Measurements from ENCODE around the gene ARHGAP24. TPM values are rescaled to one million over a fixed set of nuclear protein-coding genes. Genes with fewer than 3 reads are reported as not detected.

Gene ARHGAP24
- total RNA-seq, 3 donors from 2014 or later: 5.2 to 11.6 (median 6.7) TPM

- intact Hi-C loops (cut with DNase I, micrococcal nuclease): no loop called here
- ATAC-seq (no peak), DNase-seq (no peak)
- Histone ChIP-seq H3K9me3 (no peaks in the 10 kb centered on the region), H3K4me3 (no peak overlapping the region), H3K36me3 (ENCODE audit: low read depth) (no peaks in the 10 kb centered on the region), H3K4me1 (ENCODE audit: low read depth) (no peaks in the 10 kb centered on the region)
- TF ChIP-seq CTCF (IDR thresholded peaks at IDR 0.05): no peak
Observed at GRCh38 chr4:85741381-85741780, 266.4 kb downstream of the ARHGAP24 start.

- peak in 1 of 3 donors; percentile 29 for DNase-seq
- intact Hi-C loops (cut with DNase I, micrococcal nuclease): no loop called here
- no peak overlapping the region for H3K4me3 ChIP-seq
- no peak for TF ChIP-seq CTCF (IDR thresholded peaks at IDR 0.05)
- H3K9me3 ChIP-seq: no peaks in the 10 kb centered on the region
- no peaks in the 10 kb centered on the region for H3K36me3 ChIP-seq (ENCODE audit: low read depth)
- H3K4me1 ChIP-seq (ENCODE audit: low read depth): no peaks in the 10 kb centered on the region
- ATAC-seq: no peak
Observed at GRCh38 chr4:85741921-85742591, 267.1 kb downstream of the ARHGAP24 start.

GRCh38 chr4:85744950-85745349 lies 270.0 kb downstream of the ARHGAP24 start:
- Histone ChIP-seq H3K9me3 (no peaks in the 10 kb centered on the region), H3K36me3 (ENCODE audit: low read depth) (no peaks in the 10 kb centered on the region), H3K4me3 (no peak overlapping the region), H3K4me1 (ENCODE audit: low read depth) (no peaks in the 10 kb centered on the region)
- no peak for DNase-seq
- no peak for ATAC-seq
- intact Hi-C loops (cut with DNase I, micrococcal nuclease): loop anchor here in 1 of 2 donors (5.0 kb wide), 2 partner anchors 328 to 598 kb away; no protein-coding TSS in a partner anchor
- TF ChIP-seq CTCF (IDR thresholded peaks at IDR 0.05): no peak

GRCh38 chr4:85745939-85746338 lies 271.0 kb downstream of the ARHGAP24 start:
- peak; percentile 54 for ATAC-seq
- no peaks in the 10 kb centered on the region for H3K4me1 ChIP-seq (ENCODE audit: low read depth)
- H3K36me3 ChIP-seq (ENCODE audit: low read depth): no peaks in the 10 kb centered on the region
- no peak overlapping the region for H3K4me3 ChIP-seq
- TF ChIP-seq CTCF (IDR thresholded peaks at IDR 0.05): no peak
- DNase-seq: no peak
- intact Hi-C loops (cut with DNase I, micrococcal nuclease): loop anchor here in 1 of 2 donors (5.0 kb wide), 2 partner anchors 329 to 599 kb away; no protein-coding TSS in a partner anchor
- no peaks in the 10 kb centered on the region for H3K9me3 ChIP-seq

GRCh38 chr4:85747882-85748491 lies 273.0 kb downstream of the ARHGAP24 start:
- Histone ChIP-seq H3K9me3 (no peaks in the 10 kb centered on the region), H3K36me3 (ENCODE audit: low read depth) (no peaks in the 10 kb centered on the region), H3K4me3 (no peak overlapping the region), H3K4me1 (ENCODE audit: low read depth) (no peaks in the 10 kb centered on the region)
- peak; percentile 63 for TF ChIP-seq CTCF (IDR thresholded peaks at IDR 0.05)
- DNase-seq (peak in 1 of 3 donors; percentile 69), ATAC-seq (peak; percentile 84)
- intact Hi-C loops (cut with DNase I, micrococcal nuclease): loop anchor here in 1 of 2 donors (5.0 kb wide), 2 partner anchors 331 to 601 kb away; no protein-coding TSS in a partner anchor
